Measurements from ENCODE around the gene VSIG4. TPM values are rescaled to one million over a fixed set of nuclear protein-coding genes. Genes with fewer than 3 reads are reported as not detected.

Gene VSIG4
- total and polyA plus RNA-seq, 10 of the 15 experiments (the other 5 are each of a cell fraction or from before 2014, with no cell fraction given), result 0.05 to 0.36 TPM; not detected in 8

- Histone ChIP-seq H3K27me3 (replicated peaks in 1 of 2; ENCODE audit: control insufficient read depth in 2 of 2, insufficient read depth in 2 of 2, low read length in 1 of 2) (no peaks in the 10 kb centered on the region), H2AFZ (ENCODE audit: control insufficient read depth, low read depth, low read length) (no peak overlapping the region), H3K4me2 (ENCODE audit: control insufficient read depth, insufficient read depth) (no peak overlapping the region), H3K9ac (ENCODE audit: control insufficient read depth, insufficient read depth, low read length) (no peak overlapping the region), H3K27ac (ENCODE audit: control insufficient read depth, insufficient read depth) (no peak overlapping the region), H3K36me3 (ENCODE audit: control insufficient read depth in 2 of 2, insufficient read depth in 2 of 2, low read length in 1 of 2) (no peaks in the 10 kb centered on the region), H3K4me1 (ENCODE audit: control insufficient read depth, insufficient read depth, low read length) (peaks cover 31% of the 10 kb centered on the region), H3K9me3 (replicated peaks; ENCODE audit: control insufficient read depth, insufficient read depth, low read length) (no peaks in the 10 kb centered on the region; the same call in none of the 3 replicates), H3K4me3 (no peak overlapping the region), H3K79me2 (ENCODE audit: control insufficient read depth, insufficient read depth, low read length) (no peaks in the 10 kb centered on the region), H4K20me1 (ENCODE audit: control insufficient read depth, insufficient read depth) (no peaks in the 10 kb centered on the region)
- peak; percentile 33; the same call in 1 of the 2 replicates for TF ChIP-seq SPI1 (IDR thresholded peaks at IDR 0.05; ENCODE audit: borderline replicate concordance, insufficient read depth, low read depth, low read length)
- no peak for TF ChIP-seq EED (IDR thresholded peaks at IDR 0.05; ENCODE audit: low read depth)
- 83% methylated on average over 3 of the region's 3 CpGs for WGBS (ENCODE audit: insufficient coverage, insufficient replicate concordance, low lambda C conversion rate, missing lambda C conversion rate)
- ChIA-PET CTCF (interaction anchor here (2.0 kb wide), 1 partner anchor 9 kb away, joined by 9 read pairs; no protein-coding TSS in a partner anchor), POLR2A (no interaction called here), RAD21 (ENCODE audit: unreplicated experiment) (no interaction called here), SMC1A (ENCODE audit: uncharacterized antibody, unreplicated experiment) (interaction anchor here (0.9 to 2.0 kb wide), 4 partner anchors 10 to 106 kb away, joined by 3 to 7 read pairs (median 4); no protein-coding TSS in a partner anchor)
- intact Hi-C loops (cut with micrococcal nuclease; ENCODE audit: unreplicated experiment) (no loop called here), in situ Hi-C loops (cut with MboI) (loop anchor here (10.0 to 25.0 kb wide), 2 partner anchors 396 to 1796 kb away; partner anchors contain the start of gene AMER1)
- ATAC-seq (no peak; the same call in 1 of the 3 replicates), DNase-seq (ENCODE audit: low read depth, low spot score) (no peak), FAIRE-seq (no peak)
- BruUV-seq (replicated peaks), result no TSS peak
These were observed 31.4 kb downstream of the VSIG4 start for GRCh38 chrX:66008328-66008970.

- peaks cover 25% of the 10 kb centered on the region for H3K4me1 ChIP-seq (ENCODE audit: control insufficient read depth, insufficient read depth, low read length)
- ChIA-PET SMC1A (ENCODE audit: uncharacterized antibody, unreplicated experiment) (interaction anchor here (0.9 to 2.0 kb wide), 4 partner anchors 10 to 106 kb away, joined by 3 to 7 read pairs (median 4); no protein-coding TSS in a partner anchor), CTCF (interaction anchor here (1.1 to 2.0 kb wide), 2 partner anchors 10 to 20 kb away, joined by 3 to 9 read pairs; no protein-coding TSS in a partner anchor)
- TF ChIP-seq NBN (IDR thresholded peaks at IDR 0.05), result no peak
- no peak for TF ChIP-seq RAD21 (IDR thresholded peaks at IDR 0.05; ENCODE audit: insufficient read depth, low read depth, low read length)
- TF ChIP-seq SREBF2 (IDR thresholded peaks at IDR 0.05; ENCODE audit: low read length), result no peak
- no peak for TF ChIP-seq SUPT20H (IDR thresholded peaks at IDR 0.05; ENCODE audit: borderline replicate concordance, control insufficient read depth, low read depth, low read length)
- TF ChIP-seq REST (IDR thresholded peaks at IDR 0.05; ENCODE audit: low read depth, low read length), result no peak
- TF ChIP-seq MYB (IDR thresholded peaks at IDR 0.05; ENCODE audit: borderline replicate concordance, low read depth, low read length), result no peak
- TF ChIP-seq STAT3 (IDR thresholded peaks at IDR 0.05; ENCODE audit: low read depth, low read length), result no peak
- TF ChIP-seq RFX5 (IDR thresholded peaks at IDR 0.05; ENCODE audit: low read depth, low read length), result no peak
- TF ChIP-seq BCL11A (IDR thresholded peaks at IDR 0.05; ENCODE audit: low read depth, low read length), result no peak
- TF ChIP-seq ELK1 (IDR thresholded peaks at IDR 0.05; ENCODE audit: low read depth, low read length), result no peak
- no peak for TF ChIP-seq ZNF384 (IDR thresholded peaks at IDR 0.05; ENCODE audit: borderline replicate concordance, low read depth, low read length)
These were observed 32.0 kb downstream of the VSIG4 start for GRCh38 chrX:66007851-66008250.

More at GRCh38 chrX:66007851-66008250, 32.0 kb downstream of the VSIG4 start:
- Histone ChIP-seq H3K36me3 (ENCODE audit: control insufficient read depth in 2 of 2, insufficient read depth in 2 of 2, low read length in 1 of 2) (no peaks in the 10 kb centered on the region), H3K79me2 (ENCODE audit: control insufficient read depth, insufficient read depth, low read length) (no peaks in the 10 kb centered on the region), H2AFZ (ENCODE audit: control insufficient read depth, low read depth, low read length) (no peak overlapping the region), H3K9ac (ENCODE audit: control insufficient read depth, insufficient read depth, low read length) (no peak overlapping the region), H3K27ac (ENCODE audit: control insufficient read depth, insufficient read depth) (no peak overlapping the region), H3K4me3 (no peak overlapping the region), H3K4me2 (ENCODE audit: control insufficient read depth, insufficient read depth) (no peak overlapping the region), H4K20me1 (ENCODE audit: control insufficient read depth, insufficient read depth) (no peaks in the 10 kb centered on the region), H3K9me3 (replicated peaks; ENCODE audit: control insufficient read depth, insufficient read depth, low read length) (no peaks in the 10 kb centered on the region; the same call in none of the 3 replicates), H3K27me3 (replicated peaks in 1 of 2; ENCODE audit: control insufficient read depth in 2 of 2, insufficient read depth in 2 of 2, low read length in 1 of 2) (no peaks in the 10 kb centered on the region)
- no peak for DNase-seq (ENCODE audit: low read depth, low spot score)
- no peak for FAIRE-seq
- ATAC-seq, result no peak
- in situ Hi-C loops (cut with MboI), result loop anchor here (10.0 to 25.0 kb wide), 2 partner anchors 397 to 1796 kb away; partner anchors contain the start of gene AMER1
- RAD21 ChIA-PET (ENCODE audit: unreplicated experiment), result no interaction called here
- intact Hi-C loops (cut with micrococcal nuclease; ENCODE audit: unreplicated experiment), result no loop called here
- no TSS peak for BruUV-seq (replicated peaks)
- POLR2A ChIA-PET, result no interaction called here

Measured in GM12878 (cell line).